GM12878 (cell line): ENCODE data around the gene RBM18.

Experiments
- NR2C2 ChIP-seq: IDR thresholded peaks from 2 replicates; pipeline ENCODE4 v1.6.1; 2011; ENCODE audit warnings: borderline replicate concordance, low read depth; ENCODE audit not compliant: control insufficient read depth, insufficient read length
- POLR2A ChIP-seq: IDR thresholded peaks from 2 replicates; pipeline ENCODE4 v1.6.1; 2011; ENCODE audit warnings: low read depth, mild to moderate bottlenecking, low read length
- RB1 ChIP-seq: fragments of 450-650 bp; formaldehyde crosslinking; IDR thresholded peaks from 2 replicates; pipeline ENCODE4 v1.6.1; 2017; ENCODE audit warnings: mild to moderate bottlenecking, borderline replicate concordance
- SP1 ChIP-seq: IDR thresholded peaks from one replicate; pipeline ENCODE4 v1.6.1; 2011; ENCODE audit warnings: low read depth, low read length
- SUZ12 ChIP-seq: fragments of 200-600 bp; sonication (generic); IDR thresholded peaks from one replicate; pipeline ENCODE4 v1.6.1; 2018; ENCODE audit warnings: antibody characterized with exemption, mild to moderate bottlenecking; ENCODE audit not compliant: unreplicated experiment
- YY1 ChIP-seq: IDR thresholded peaks from 2 replicates; pipeline ENCODE4 v1.6.1; 2011; ENCODE audit warnings: low read depth, mild to moderate bottlenecking, low read length
- TF ChIP-seq, protein P1 (sequence below), 3 experiments: IDR thresholded peaks in 2 of 3; conservative IDR thresholded peaks in 1 of 3; 2 replicates each; pipeline ENCODE4 v1.5.1; 2011; ENCODE audit warnings: low read depth in 3 of 3, low read length in 3 of 3, mild to moderate bottlenecking in 3 of 3, control low read depth in 2 of 3, moderate library complexity in 2 of 3, inconsistent platforms in 1 of 3, mixed read lengths in 1 of 3; ENCODE audit not compliant: control insufficient read depth in 2 of 3, insufficient read depth in 1 of 3; ENCODE audit errors: extremely low read depth in 1 of 3

DNA sequence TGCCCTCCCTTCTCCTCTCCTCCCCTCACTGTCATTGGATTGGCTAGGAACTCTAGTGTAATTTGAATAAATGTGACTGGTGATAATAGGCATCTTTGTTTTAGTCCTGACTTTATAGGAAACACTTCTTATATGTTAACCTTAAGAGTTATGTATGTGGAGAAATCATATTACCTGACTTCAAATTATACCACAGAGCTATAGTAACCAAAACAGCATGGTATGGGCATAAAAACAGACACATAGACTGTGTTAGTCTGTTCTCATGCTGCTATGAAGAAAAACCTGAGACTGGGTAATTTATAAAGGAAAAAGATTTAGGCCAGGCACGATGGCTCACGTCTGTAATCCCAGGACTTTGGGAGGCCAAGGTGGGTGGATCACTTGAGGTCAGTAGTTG, 9.4 kb upstream of the RBM18 start:
- TF ChIP-seq RB1, result no peak
- no peak for TF ChIP-seq YY1
- no peak for TF ChIP-seq SUZ12
- TF ChIP-seq, protein P1, sequence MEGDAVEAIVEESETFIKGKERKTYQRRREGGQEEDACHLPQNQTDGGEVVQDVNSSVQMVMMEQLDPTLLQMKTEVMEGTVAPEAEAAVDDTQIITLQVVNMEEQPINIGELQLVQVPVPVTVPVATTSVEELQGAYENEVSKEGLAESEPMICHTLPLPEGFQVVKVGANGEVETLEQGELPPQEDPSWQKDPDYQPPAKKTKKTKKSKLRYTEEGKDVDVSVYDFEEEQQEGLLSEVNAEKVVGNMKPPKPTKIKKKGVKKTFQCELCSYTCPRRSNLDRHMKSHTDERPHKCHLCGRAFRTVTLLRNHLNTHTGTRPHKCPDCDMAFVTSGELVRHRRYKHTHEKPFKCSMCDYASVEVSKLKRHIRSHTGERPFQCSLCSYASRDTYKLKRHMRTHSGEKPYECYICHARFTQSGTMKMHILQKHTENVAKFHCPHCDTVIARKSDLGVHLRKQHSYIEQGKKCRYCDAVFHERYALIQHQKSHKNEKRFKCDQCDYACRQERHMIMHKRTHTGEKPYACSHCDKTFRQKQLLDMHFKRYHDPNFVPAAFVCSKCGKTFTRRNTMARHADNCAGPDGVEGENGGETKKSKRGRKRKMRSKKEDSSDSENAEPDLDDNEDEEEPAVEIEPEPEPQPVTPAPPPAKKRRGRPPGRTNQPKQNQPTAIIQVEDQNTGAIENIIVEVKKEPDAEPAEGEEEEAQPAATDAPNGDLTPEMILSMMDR (IDR thresholded peaks at IDR 0.05 in 2 of 3, conservative IDR thresholded peaks at IDR 0.05 in 1 of 3; ENCODE audit: control insufficient read depth in 2 of 3, extremely low read depth in 1 of 3, insufficient read depth in 1 of 3, low read depth in 3 of 3, low read length in 3 of 3), result no peak
- no peak for TF ChIP-seq POLR2A
- no peak for TF ChIP-seq NR2C2
- TF ChIP-seq SP1, result no peak
